H54 (cell line): ENCODE results near the gene HES4.
"Not testable (repeated sequence)": the region's sequence is repeated elsewhere in the genome, so short reads cannot be mapped to it uniquely, and the experiment has no call there.

Experiments used
- DNase-seq: peaks from one replicate; pipeline ENCODE4 v3.0.0; 2011; ENCODE audit warnings: low spot score, mixed read lengths; ENCODE audit not compliant: insufficient read length
- FAIRE-seq: peaks from 3 replicates; lab custom pipeline; 2011; peaks lifted over from hg19 to GRCh38; lab: Jason Lieb, UNC
- POLR2A ChIP-seq: IDR thresholded peaks from 2 replicates; pipeline ENCODE4 v1.6.1; 2011; ENCODE audit warnings: low read depth, mild to moderate bottlenecking, low read length

The HES4 gene

GRCh38 chr1:985126-985525 lies 14.8 kb downstream of the HES4 start:
- no peak for DNase-seq
- no peak for FAIRE-seq
- TF ChIP-seq POLR2A = no peak

GRCh38 chr1:984476-984814 lies 15.5 kb downstream of the HES4 start:
- DNase-seq (no peak), FAIRE-seq (no peak)
- TF ChIP-seq POLR2A = no peak

GRCh38 chr1:983798-984475 lies 16.0 kb downstream of the HES4 start:
- TF ChIP-seq POLR2A = no peak
- DNase-seq = no peak
- no peak for FAIRE-seq

GRCh38 chr1:982765-983436 lies 17.0 kb downstream of the HES4 start:
- DNase-seq (no peak), FAIRE-seq (no peak)
- TF ChIP-seq POLR2A = no peak

GRCh38 chr1:981955-982558 lies 17.8 kb downstream of the HES4 start, which contains the start of gene PERM1:
Gene PERM1 (minus strand): TSS chr1:982093. CDS start chr1:981029, 1,064 bp downstream.
- FAIRE-seq (no peak), DNase-seq (no peak)
- TF ChIP-seq POLR2A = no peak

GRCh38 chr1:981491-981954 lies 18.4 kb downstream of the HES4 start:
- TF ChIP-seq POLR2A = no peak
- DNase-seq = no peak
- no peak for FAIRE-seq

- FAIRE-seq (no peak), DNase-seq (no peak)
- TF ChIP-seq POLR2A = no peak
These were observed 19.1 kb downstream of the HES4 start for GRCh38 chr1:980602-981395.

GRCh38 chr1:980137-980571 lies 19.7 kb downstream of the HES4 start:
- no peak for TF ChIP-seq POLR2A
- FAIRE-seq (no peak), DNase-seq (no peak)

GRCh38 chr1:979744-980072 lies 20.2 kb downstream of the HES4 start:
- TF ChIP-seq POLR2A = no peak
- DNase-seq (no peak), FAIRE-seq (no peak)

- no peak for FAIRE-seq
- TF ChIP-seq POLR2A = no peak
- no peak for DNase-seq
These were observed 20.8 kb downstream of the HES4 start for GRCh38 chr1:978835-979743.

- DNase-seq (no peak), FAIRE-seq (no peak)
- TF ChIP-seq POLR2A = no peak
These were observed 21.6 kb downstream of the HES4 start for GRCh38 chr1:978069-978834.

GRCh38 chr1:976791-977190 lies 23.1 kb downstream of the HES4 start:
- not testable (repeated sequence) for DNase-seq, FAIRE-seq
